ENCODE results near the gene FUT7.
A peak's percentile ranks its signal among the peaks of the same experiment; 100 is the strongest.

The FUT7 gene

GRCh38 chr9:137032858-137033257 lies 970 bp upstream of the FUT7 start:
- no peak for DNase-seq (ENCODE audit: low read depth)
- no peak overlapping the region for H3K4me3 ChIP-seq (ENCODE audit: control insufficient read depth, low read depth, low read length)
- TF ChIP-seq CTCF (conservative IDR thresholded peaks at IDR 0.05; ENCODE audit: control insufficient read depth, insufficient read depth, low read depth, low read length) = no peak

- no peak for DNase-seq (ENCODE audit: low read depth)
- no peak overlapping the region for H3K4me3 ChIP-seq (ENCODE audit: control insufficient read depth, low read depth, low read length)
- no peak for TF ChIP-seq CTCF (conservative IDR thresholded peaks at IDR 0.05; ENCODE audit: control insufficient read depth, insufficient read depth, low read depth, low read length)
These were observed 1.1 kb downstream of the FUT7 start for GRCh38 chr9:137030538-137031527.

GRCh38 chr9:137030006-137030405 lies 1.9 kb downstream of the FUT7 start:
- DNase-seq (ENCODE audit: low read depth) = no peak
- TF ChIP-seq CTCF (conservative IDR thresholded peaks at IDR 0.05; ENCODE audit: control insufficient read depth, insufficient read depth, low read depth, low read length) = no peak
- no peak overlapping the region for H3K4me3 ChIP-seq (ENCODE audit: control insufficient read depth, low read depth, low read length)

DNA sequence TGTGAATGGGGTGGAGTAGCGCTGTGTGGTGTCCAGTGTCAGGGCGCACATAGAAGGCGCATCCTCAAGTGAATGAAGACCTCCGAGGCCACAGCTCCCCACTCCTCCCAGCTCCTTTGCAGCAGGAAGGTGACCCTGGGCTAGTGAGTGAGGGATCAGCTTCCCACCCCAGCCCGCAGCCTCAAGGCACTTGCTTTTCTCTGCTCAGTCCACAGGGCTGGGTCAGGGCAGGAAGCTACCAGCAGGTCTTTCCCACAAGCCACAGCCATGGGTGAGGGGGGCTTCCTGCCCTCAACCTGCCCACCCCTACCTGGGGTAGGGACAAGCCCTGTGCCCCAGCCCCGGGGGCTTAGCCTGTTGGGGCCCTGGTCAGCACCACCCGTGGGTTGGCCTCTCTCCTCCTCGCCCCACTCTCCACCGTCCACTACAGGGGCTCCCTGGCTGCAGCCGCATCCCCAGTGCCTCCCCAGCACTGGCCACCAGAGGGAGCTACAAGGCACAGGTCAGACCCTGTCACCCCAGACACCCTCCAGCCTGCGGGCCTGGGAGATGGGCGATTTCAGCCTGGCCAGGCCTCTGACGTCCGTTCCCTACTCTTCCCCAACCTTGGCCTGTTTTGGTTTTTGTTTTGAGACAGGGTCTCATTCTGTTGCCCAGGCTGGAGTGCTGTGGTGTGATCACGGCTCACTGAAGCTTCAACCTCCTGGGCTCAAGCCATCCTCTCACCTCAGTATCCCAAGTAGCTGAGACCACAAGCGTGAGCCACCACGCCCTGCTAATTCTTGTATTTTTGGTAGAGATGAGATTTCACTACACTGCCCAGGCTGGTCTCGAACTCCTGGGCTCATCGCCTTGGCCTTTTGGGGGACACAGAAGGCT lies 2.6 kb downstream of the FUT7 start:
- TF ChIP-seq CTCF (conservative IDR thresholded peaks at IDR 0.05; ENCODE audit: control insufficient read depth, insufficient read depth, low read depth, low read length) = peak; percentile 84
- peak; percentile 51 for DNase-seq (ENCODE audit: low read depth)
- H3K4me3 ChIP-seq (ENCODE audit: control insufficient read depth, low read depth, low read length) = no peak overlapping the region

DNA sequence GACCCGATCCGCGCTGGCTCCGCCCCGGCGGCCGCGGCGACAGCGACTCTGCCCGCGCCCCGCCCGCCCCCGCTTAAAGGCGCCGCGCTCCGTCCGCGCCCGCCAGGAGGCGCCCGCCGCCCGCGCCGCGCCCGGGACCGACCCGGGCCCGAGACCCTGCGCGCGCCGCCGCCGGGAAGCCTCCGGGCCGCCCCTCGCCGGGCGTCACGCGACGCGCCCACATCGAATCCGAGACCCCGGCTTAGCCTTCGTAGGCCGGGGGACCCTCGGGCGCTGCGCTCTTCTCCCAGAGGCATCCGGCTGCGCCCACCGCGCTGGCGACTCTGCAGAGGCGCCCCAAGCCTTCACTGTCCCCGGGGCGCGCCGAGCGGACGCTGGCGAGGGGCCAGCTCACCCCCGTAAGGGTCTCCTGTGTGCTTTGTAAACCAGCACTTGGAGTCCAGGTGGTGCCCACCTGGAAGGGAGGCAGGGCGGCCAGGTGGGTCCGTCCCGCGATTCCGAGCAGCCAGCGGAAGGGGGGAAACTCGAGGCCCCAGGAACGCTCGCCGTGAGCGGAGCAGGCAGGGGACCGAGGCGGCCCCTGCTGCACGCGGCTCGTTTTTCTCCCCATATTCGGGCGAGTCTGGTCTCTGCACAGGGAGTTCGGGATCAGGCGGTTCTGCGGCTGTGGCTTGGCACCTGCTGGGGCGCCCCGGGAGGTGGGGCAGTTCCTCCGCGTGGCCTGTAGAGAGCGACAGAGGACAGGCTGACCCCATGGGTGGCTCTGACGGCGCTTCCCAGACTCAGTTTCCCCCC lies 3.4 kb downstream of the FUT7 start:
- H3K4me3 ChIP-seq (ENCODE audit: control insufficient read depth, low read depth, low read length) = peak overlapping the region; percentile 29
- no peak for DNase-seq (ENCODE audit: low read depth)
- peak; percentile 21 for TF ChIP-seq CTCF (conservative IDR thresholded peaks at IDR 0.05; ENCODE audit: control insufficient read depth, insufficient read depth, low read depth, low read length)

All from fibroblast of mammary gland (primary cell).